LoVo (cell line): Measurements from ENCODE around the gene SLX9.

Experiments used
- DNase-seq: peaks from one replicate; pipeline ENCODE4 v3.0.0-alpha.2; 2016; ENCODE audit warnings: low spot score

The SLX9 gene

GRCh38 chr21:44991538-44992483, 52.0 kb downstream of the SLX9 start:
- DNase-seq: no peak

GRCh38 chr21:44992608-44993031, 52.8 kb downstream of the SLX9 start:
- DNase-seq: no peak

- no peak for DNase-seq
Observed at GRCh38 chr21:44993321-44994046, 53.7 kb downstream of the SLX9 start.

GRCh38 chr21:44994047-44994694, 54.3 kb downstream of the SLX9 start:
- no peak for DNase-seq

GRCh38 chr21:44994695-44995342, 55.0 kb downstream of the SLX9 start:
- DNase-seq: no peak

GRCh38 chr21:44995343-44995941, 55.6 kb downstream of the SLX9 start:
- DNase-seq: no peak

- no peak for DNase-seq
Observed at GRCh38 chr21:44996096-44996495, 56.3 kb downstream of the SLX9 start.

GRCh38 chr21:44996501-44996921, 56.7 kb downstream of the SLX9 start:
- DNase-seq: no peak

GRCh38 chr21:44996983-44997936, 57.4 kb downstream of the SLX9 start:
- no peak for DNase-seq

GRCh38 chr21:44998086-44998620, 58.3 kb downstream of the SLX9 start:
- DNase-seq: no peak

- no peak for DNase-seq
Observed at GRCh38 chr21:44998621-44999427, 59.0 kb downstream of the SLX9 start.

GRCh38 chr21:44999428-44999971, 59.7 kb downstream of the SLX9 start:
- DNase-seq: no peak

- DNase-seq: no peak
Observed at GRCh38 chr21:44999972-45000636, 60.3 kb downstream of the SLX9 start.

GRCh38 chr21:45000637-45001133, 60.9 kb downstream of the SLX9 start:
- no peak for DNase-seq

- DNase-seq: peak; percentile 17
Observed at GRCh38 chr21:45001134-45002095, 61.6 kb downstream of the SLX9 start.

- no peak for DNase-seq
Observed at GRCh38 chr21:45002381-45003204, 62.8 kb downstream of the SLX9 start.
